ENCODE data around the gene CFAP54.
"Not testable (repeated sequence)": the region's sequence is repeated elsewhere in the genome, so short reads cannot be mapped to it uniquely, and the experiment has no call there.

The CFAP54 gene

DNA sequence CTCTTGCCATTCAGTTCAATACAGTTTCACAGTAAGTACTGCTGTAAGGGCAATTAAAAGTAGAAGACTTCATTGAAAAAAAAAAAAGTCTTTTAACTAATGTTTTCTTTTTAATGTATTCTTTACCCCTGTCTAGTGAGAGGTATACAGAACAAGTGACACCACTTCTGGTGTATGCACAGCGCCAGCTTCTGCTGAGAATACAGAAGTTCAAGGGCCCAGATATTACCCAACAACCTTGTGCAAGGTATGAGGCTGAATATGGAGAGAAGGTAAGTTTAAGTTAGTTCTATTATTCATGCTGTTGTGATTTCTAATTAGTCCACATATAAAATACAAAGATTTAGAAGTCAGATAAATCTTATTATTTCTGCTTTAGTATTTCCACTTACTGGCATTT is 168.7 kb downstream of the CFAP54 start:
- Histone ChIP-seq H3K27ac (no peak overlapping the region), H3K9ac (ENCODE audit: insufficient read length) (no peak overlapping the region), H3K36me3 (ENCODE audit: insufficient read depth, low read length) (no peaks in the 10 kb centered on the region), H3K9me3 (ENCODE audit: low read depth, low read length) (no peaks in the 10 kb centered on the region), H3K4me3 (no peak overlapping the region)
- TF ChIP-seq EZH2 (IDR thresholded peaks at IDR 0.05) = no peak
- TF ChIP-seq POLR2AphosphoS5 (IDR thresholded peaks at IDR 0.05; ENCODE audit: borderline replicate concordance, low read depth, low read length) = no peak
- no peak for TF ChIP-seq FOXP2 (optimal IDR thresholded peaks at IDR 0.05; ENCODE audit: control extremely low read depth, extremely low read length, insufficient read depth)
- no peak for DNase-seq (ENCODE audit: low read depth, low spot score)

- no peak for TF ChIP-seq EZH2 (IDR thresholded peaks at IDR 0.05)
- TF ChIP-seq POLR2AphosphoS5 (IDR thresholded peaks at IDR 0.05; ENCODE audit: borderline replicate concordance, low read depth, low read length) = no peak
- no peak for TF ChIP-seq FOXP2 (optimal IDR thresholded peaks at IDR 0.05; ENCODE audit: control extremely low read depth, extremely low read length, insufficient read depth)
- no peaks in the 10 kb centered on the region for H3K9me3 ChIP-seq (ENCODE audit: low read depth, low read length)
- DNase-seq (ENCODE audit: low read depth, low spot score) = no peak
- H3K4me3 ChIP-seq = no peak overlapping the region
- H3K27ac ChIP-seq = no peak overlapping the region
- no peak overlapping the region for H3K9ac ChIP-seq (ENCODE audit: insufficient read length)
- no peaks in the 10 kb centered on the region for H3K36me3 ChIP-seq (ENCODE audit: insufficient read depth, low read length)
Measured at GRCh38 chr12:96669786-96670185, 180.4 kb downstream of the CFAP54 start.

DNA sequence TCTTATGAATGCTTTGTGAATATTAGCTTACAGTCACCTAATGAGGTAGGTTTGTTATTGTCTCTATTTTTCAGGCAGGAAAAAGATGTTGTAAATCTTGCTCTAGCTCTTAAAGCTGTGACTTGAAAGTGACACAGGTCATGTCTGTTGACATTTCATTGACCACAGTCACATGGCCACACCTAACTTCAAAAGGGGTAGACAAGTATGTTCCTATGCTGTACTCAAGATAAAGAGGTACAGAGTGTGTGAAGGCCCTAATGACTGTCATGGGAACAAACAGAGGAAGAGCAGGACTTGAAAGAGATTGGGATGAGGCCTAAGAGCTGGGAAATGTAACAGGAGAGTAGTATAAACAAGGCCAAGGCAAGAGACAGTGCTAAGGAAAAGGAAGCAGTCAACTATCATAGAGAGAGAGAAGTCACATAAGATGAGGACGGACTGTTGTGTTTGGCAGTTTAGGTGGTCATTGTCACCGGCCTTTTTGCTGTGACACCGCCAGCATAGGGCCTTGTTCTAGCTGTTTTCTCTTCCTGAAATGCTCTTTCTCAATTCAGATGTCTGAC is 181.0 kb downstream of the CFAP54 start:
- H3K4me3 ChIP-seq = no peak overlapping the region
- H3K9ac ChIP-seq (ENCODE audit: insufficient read length) = no peak overlapping the region
- no peak overlapping the region for H3K27ac ChIP-seq
- H3K36me3 ChIP-seq (ENCODE audit: insufficient read depth, low read length) = no peaks in the 10 kb centered on the region
- no peaks in the 10 kb centered on the region for H3K9me3 ChIP-seq (ENCODE audit: low read depth, low read length)
- DNase-seq (ENCODE audit: low read depth, low spot score) = no peak
- TF ChIP-seq POLR2AphosphoS5 (IDR thresholded peaks at IDR 0.05; ENCODE audit: borderline replicate concordance, low read depth, low read length) (no peak), FOXP2 (optimal IDR thresholded peaks at IDR 0.05; ENCODE audit: control extremely low read depth, extremely low read length, insufficient read depth) (no peak), EZH2 (IDR thresholded peaks at IDR 0.05) (no peak)

- not testable (repeated sequence) for H3K9me3 ChIP-seq (ENCODE audit: low read depth, low read length); H3K9ac ChIP-seq (ENCODE audit: insufficient read length); H3K36me3 ChIP-seq (ENCODE audit: insufficient read depth, low read length); DNase-seq (ENCODE audit: low read depth, low spot score); H3K4me3 ChIP-seq; H3K27ac ChIP-seq
Measured at GRCh38 chr12:96675519-96675918, 186.1 kb downstream of the CFAP54 start.

- H3K9ac ChIP-seq (ENCODE audit: insufficient read length) = no peak overlapping the region
- TF ChIP-seq POLR2AphosphoS5 (IDR thresholded peaks at IDR 0.05; ENCODE audit: borderline replicate concordance, low read depth, low read length) (no peak), FOXP2 (optimal IDR thresholded peaks at IDR 0.05; ENCODE audit: control extremely low read depth, extremely low read length, insufficient read depth) (no peak)
- H3K4me3 ChIP-seq = no peak overlapping the region
- no peak overlapping the region for H3K27ac ChIP-seq
- no peaks in the 10 kb centered on the region for H3K36me3 ChIP-seq (ENCODE audit: insufficient read depth, low read length)
- H3K9me3 ChIP-seq (ENCODE audit: low read depth, low read length) = no peaks in the 10 kb centered on the region
- no peak for DNase-seq (ENCODE audit: low read depth, low spot score)
Measured at GRCh38 chr12:96677363-96677762, 188.0 kb downstream of the CFAP54 start.

DNA sequence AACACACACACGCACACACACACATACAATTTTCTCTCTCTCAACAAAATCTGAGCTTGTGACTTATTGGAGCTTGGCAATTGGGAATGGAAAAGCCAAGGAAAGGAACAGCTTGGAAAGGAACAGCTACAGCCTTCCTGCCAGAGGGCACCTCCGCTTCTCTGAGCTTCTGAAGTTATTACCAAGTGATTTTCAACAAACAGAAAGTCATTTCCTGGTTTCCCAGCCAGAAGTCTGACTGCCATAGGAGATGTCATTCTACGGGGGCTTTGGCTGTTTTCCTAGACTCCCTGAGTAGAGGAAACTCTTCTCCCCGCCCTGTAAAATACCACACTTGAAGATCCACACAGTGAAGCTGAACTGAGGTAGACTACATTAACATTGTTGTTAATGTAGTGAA is 198.3 kb downstream of the CFAP54 start:
- no peaks in the 10 kb centered on the region for H3K36me3 ChIP-seq (ENCODE audit: insufficient read depth, low read length)
- no peak overlapping the region for H3K27ac ChIP-seq
- TF ChIP-seq EZH2 (IDR thresholded peaks at IDR 0.05) (no peak), FOXP2 (optimal IDR thresholded peaks at IDR 0.05; ENCODE audit: control extremely low read depth, extremely low read length, insufficient read depth) (no peak), POLR2AphosphoS5 (IDR thresholded peaks at IDR 0.05; ENCODE audit: borderline replicate concordance, low read depth, low read length) (no peak)
- H3K9ac ChIP-seq (ENCODE audit: insufficient read length) = no peak overlapping the region
- H3K9me3 ChIP-seq (ENCODE audit: low read depth, low read length) = no peaks in the 10 kb centered on the region
- no peak for DNase-seq (ENCODE audit: low read depth, low spot score)
- no peak overlapping the region for H3K4me3 ChIP-seq

GRCh38 chr12:96698521-96698920 is 209.1 kb downstream of the CFAP54 start:
- Histone ChIP-seq H3K27ac (no peak overlapping the region), H3K9me3 (ENCODE audit: low read depth, low read length) (no peaks in the 10 kb centered on the region), H3K9ac (ENCODE audit: insufficient read length) (no peak overlapping the region), H3K36me3 (ENCODE audit: insufficient read depth, low read length) (no peaks in the 10 kb centered on the region), H3K4me3 (no peak overlapping the region)
- DNase-seq (ENCODE audit: low read depth, low spot score) = no peak
- no peak for TF ChIP-seq POLR2AphosphoS5 (IDR thresholded peaks at IDR 0.05; ENCODE audit: borderline replicate concordance, low read depth, low read length)

- Histone ChIP-seq H3K9ac (ENCODE audit: insufficient read length) (no peak overlapping the region), H3K27ac (no peak overlapping the region), H3K4me3 (no peak overlapping the region), H3K9me3 (ENCODE audit: low read depth, low read length) (no peaks in the 10 kb centered on the region), H3K36me3 (ENCODE audit: insufficient read depth, low read length) (no peaks in the 10 kb centered on the region)
- TF ChIP-seq POLR2AphosphoS5 (IDR thresholded peaks at IDR 0.05; ENCODE audit: borderline replicate concordance, low read depth, low read length) (no peak), EZH2 (IDR thresholded peaks at IDR 0.05) (no peak), FOXP2 (optimal IDR thresholded peaks at IDR 0.05; ENCODE audit: control extremely low read depth, extremely low read length, insufficient read depth) (no peak)
- no peak for DNase-seq (ENCODE audit: low read depth, low spot score)
Measured at GRCh38 chr12:96698965-96699364, 209.6 kb downstream of the CFAP54 start.

- TF ChIP-seq FOXP2 (optimal IDR thresholded peaks at IDR 0.05; ENCODE audit: control extremely low read depth, extremely low read length, insufficient read depth) (no peak), POLR2AphosphoS5 (IDR thresholded peaks at IDR 0.05; ENCODE audit: borderline replicate concordance, low read depth, low read length) (no peak), EZH2 (IDR thresholded peaks at IDR 0.05) (no peak)
- H3K36me3 ChIP-seq (ENCODE audit: insufficient read depth, low read length) = no peaks in the 10 kb centered on the region
- DNase-seq (ENCODE audit: low read depth, low spot score) = no peak
- H3K9me3 ChIP-seq (ENCODE audit: low read depth, low read length) = no peaks in the 10 kb centered on the region
- no peak overlapping the region for H3K27ac ChIP-seq
- H3K9ac ChIP-seq (ENCODE audit: insufficient read length) = no peak overlapping the region
- no peak overlapping the region for H3K4me3 ChIP-seq
Measured at GRCh38 chr12:96701856-96702255, 212.5 kb downstream of the CFAP54 start.

Measured in SK-N-MC (cell line).